RWPE2 (cell line): ENCODE measurements around the gene GABRR1.

ENCODE experiments used
- ATAC-seq: fragments of 200-7000 bp; cut with Tn5 transposase; 3 replicates; pipeline ENCODE4 v1.9.1; 2021; ENCODE audit warnings: low read depth
- DNase-seq: peaks from one replicate; pipeline ENCODE4 v3.0.0-alpha.2; 2020; ENCODE audit warnings: low spot score
- H3K27ac ChIP-seq: fragments of 450-650 bp; 2 replicates; pipeline ENCODE4 v1.5.1; 2017; ENCODE audit warnings: mild to moderate bottlenecking; ENCODE audit not compliant: poor library complexity, severe bottlenecking
- H3K27me3 ChIP-seq: fragments of 250-450 bp; sonication (Bioruptor Pico); 2 replicates; pipeline ENCODE4 v1.5.1; 2021; ENCODE audit warnings: mild to moderate bottlenecking, moderate library complexity; ENCODE audit not compliant: insufficient read depth, poor library complexity, severe bottlenecking
- H3K36me3 ChIP-seq: fragments of 250-450 bp; sonication (Bioruptor Pico); 2 replicates; pipeline ENCODE4 v1.5.1; 2020; ENCODE audit warnings: low read depth, mild to moderate bottlenecking, moderate library complexity
- H3K4me1 ChIP-seq: fragments of 250-450 bp; sonication (Bioruptor Pico); 2 replicates; pipeline ENCODE4 v1.5.1; 2021; ENCODE audit warnings: mild to moderate bottlenecking, moderate library complexity; ENCODE audit not compliant: insufficient read depth, poor library complexity, severe bottlenecking
- H3K4me3 ChIP-seq: fragments of 250-450 bp; sonication (Bioruptor Pico); 2 replicates; pipeline ENCODE4 v1.5.1; 2021; ENCODE audit warnings: mild to moderate bottlenecking, moderate library complexity; ENCODE audit not compliant: severe bottlenecking
- H3K9me3 ChIP-seq: fragments of 250-450 bp; sonication (Bioruptor Pico); 2 replicates; pipeline ENCODE4 v1.5.1; 2021; ENCODE audit warnings: mild to moderate bottlenecking, moderate library complexity; ENCODE audit not compliant: severe bottlenecking
- TF ChIP-seq, protein P1 (sequence below): fragments of 450-650 bp; IDR thresholded peaks from one replicate; pipeline ENCODE4 v1.5.1; 2017; ENCODE audit warnings: mild to moderate bottlenecking, moderate library complexity; ENCODE audit not compliant: poor library complexity, severe bottlenecking

GABRR1 gene

DNA sequence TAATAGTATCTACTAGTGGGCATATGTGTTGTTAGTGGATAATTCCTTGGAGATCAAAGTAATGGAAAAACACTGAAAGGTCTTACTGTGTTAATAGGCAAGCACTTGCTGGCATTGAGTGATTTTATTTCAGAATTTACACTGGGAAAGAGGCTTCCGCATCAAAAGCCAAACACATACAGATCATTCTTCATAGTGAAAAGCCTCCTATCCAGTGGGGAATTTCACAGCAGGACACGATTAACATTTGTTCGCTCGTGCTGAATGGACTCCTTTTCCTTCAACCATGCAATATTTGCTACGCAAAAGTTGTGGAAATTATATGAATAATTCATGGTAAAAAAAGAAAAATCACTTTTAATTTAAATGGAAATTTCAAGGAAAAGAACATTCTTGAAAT, 26.4 kb downstream of the GABRR1 start:
- DNase-seq = no peak
- no peaks in the 10 kb centered on the region for H3K4me1 ChIP-seq
- no peak for ATAC-seq
- no peak overlapping the region for H3K4me3 ChIP-seq
- H3K27ac ChIP-seq = no peak overlapping the region
- no peaks in the 10 kb centered on the region for H3K27me3 ChIP-seq
- no peaks in the 10 kb centered on the region for H3K9me3 ChIP-seq
- H3K36me3 ChIP-seq = no peaks in the 10 kb centered on the region
- TF ChIP-seq, protein P1, sequence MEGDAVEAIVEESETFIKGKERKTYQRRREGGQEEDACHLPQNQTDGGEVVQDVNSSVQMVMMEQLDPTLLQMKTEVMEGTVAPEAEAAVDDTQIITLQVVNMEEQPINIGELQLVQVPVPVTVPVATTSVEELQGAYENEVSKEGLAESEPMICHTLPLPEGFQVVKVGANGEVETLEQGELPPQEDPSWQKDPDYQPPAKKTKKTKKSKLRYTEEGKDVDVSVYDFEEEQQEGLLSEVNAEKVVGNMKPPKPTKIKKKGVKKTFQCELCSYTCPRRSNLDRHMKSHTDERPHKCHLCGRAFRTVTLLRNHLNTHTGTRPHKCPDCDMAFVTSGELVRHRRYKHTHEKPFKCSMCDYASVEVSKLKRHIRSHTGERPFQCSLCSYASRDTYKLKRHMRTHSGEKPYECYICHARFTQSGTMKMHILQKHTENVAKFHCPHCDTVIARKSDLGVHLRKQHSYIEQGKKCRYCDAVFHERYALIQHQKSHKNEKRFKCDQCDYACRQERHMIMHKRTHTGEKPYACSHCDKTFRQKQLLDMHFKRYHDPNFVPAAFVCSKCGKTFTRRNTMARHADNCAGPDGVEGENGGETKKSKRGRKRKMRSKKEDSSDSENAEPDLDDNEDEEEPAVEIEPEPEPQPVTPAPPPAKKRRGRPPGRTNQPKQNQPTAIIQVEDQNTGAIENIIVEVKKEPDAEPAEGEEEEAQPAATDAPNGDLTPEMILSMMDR = no peak

DNA sequence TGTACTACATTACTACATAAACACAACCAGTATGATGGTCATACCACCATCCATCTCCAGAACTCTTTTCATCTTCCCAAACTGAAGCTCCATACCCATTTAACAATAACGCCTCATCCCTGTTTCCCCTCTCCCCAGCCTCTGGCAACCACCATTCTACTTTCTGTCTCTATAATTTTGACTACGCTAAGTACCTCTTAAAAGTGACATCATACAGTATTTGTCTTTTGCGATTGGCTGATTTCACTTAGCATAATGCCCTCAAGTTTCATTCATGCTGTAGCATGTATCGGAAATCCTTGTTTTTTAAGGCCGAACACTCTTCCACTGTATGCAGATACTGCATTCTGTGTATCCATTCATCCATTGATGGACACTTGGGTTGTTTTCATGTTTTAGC, 29.7 kb downstream of the GABRR1 start:
- no peaks in the 10 kb centered on the region for H3K36me3 ChIP-seq
- no peak overlapping the region for H3K27ac ChIP-seq
- H3K9me3 ChIP-seq = no peaks in the 10 kb centered on the region
- H3K27me3 ChIP-seq = no peaks in the 10 kb centered on the region
- TF ChIP-seq, protein P1 = no peak
- H3K4me3 ChIP-seq = no peak overlapping the region
- H3K4me1 ChIP-seq = no peaks in the 10 kb centered on the region
- DNase-seq (no peak), ATAC-seq (no peak)

DNA sequence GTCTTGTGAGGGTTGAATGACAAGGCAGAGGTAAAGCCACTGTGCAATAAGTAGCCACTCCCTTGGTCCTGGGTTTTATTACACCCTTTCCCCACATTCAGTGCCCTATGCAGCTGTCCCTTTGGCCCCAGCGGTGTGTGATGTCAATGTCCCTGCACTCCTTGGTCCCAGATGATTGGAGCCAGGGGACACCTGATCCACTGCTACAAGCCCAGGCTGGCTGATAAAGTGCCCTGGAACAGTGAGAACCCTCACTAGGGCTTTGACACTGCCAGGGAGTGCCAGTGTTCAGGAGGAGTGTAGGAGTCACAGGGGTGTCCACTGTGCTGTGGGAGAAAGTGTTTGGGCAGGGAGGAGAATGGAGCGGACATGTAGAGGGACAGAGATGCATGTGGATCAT, 30.4 kb downstream of the GABRR1 start:
- DNase-seq (no peak), ATAC-seq (no peak)
- Histone ChIP-seq H3K9me3 (no peaks in the 10 kb centered on the region), H3K4me3 (no peak overlapping the region), H3K36me3 (no peaks in the 10 kb centered on the region), H3K4me1 (no peaks in the 10 kb centered on the region), H3K27me3 (no peaks in the 10 kb centered on the region), H3K27ac (no peak overlapping the region)
- TF ChIP-seq, protein P1 = no peak

DNA sequence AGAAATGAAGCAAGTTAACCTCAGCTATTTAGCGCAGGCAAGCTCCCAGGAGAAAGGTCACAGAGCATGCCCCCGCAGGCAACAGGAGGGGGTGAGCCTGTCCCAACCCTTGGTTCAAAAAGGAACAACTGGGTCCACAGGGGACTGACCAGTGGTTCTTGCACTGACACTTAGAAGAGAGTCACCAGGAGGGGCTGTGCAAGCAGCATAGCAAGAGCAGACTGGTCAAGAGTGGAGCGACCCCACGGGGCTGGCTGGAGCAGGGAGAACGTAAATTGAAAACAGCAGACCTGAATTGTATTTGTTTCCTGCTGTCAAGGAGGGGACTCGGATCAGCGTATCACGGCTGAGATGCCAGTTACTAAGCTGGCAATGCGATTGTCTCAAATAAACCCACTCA, 32.8 kb downstream of the GABRR1 start:
- Histone ChIP-seq H3K27me3 (no peaks in the 10 kb centered on the region), H3K9me3 (no peaks in the 10 kb centered on the region), H3K4me3 (no peak overlapping the region), H3K36me3 (no peaks in the 10 kb centered on the region), H3K27ac (no peak overlapping the region), H3K4me1 (no peaks in the 10 kb centered on the region)
- DNase-seq (no peak), ATAC-seq (no peak)
- TF ChIP-seq, protein P1 = no peak

DNA sequence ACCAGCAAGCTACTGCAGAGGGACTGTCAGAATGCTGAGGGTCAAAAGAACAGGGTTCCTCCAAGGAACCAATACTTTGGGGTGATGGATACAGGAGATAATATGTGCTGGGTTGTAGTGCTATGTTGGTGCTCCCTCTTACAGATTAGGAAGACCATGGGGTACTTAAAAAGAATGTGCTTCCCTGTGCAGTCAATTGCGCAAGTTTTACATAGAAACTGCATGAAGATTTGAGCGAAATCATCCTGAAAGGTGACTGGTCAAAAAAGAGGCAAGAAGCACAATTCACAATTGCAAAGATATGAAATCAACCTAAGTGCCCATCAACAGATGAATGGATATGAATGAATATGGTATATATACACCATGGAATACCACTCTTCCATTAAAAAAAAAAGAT, 33.9 kb downstream of the GABRR1 start:
- no peak for ATAC-seq
- no peak overlapping the region for H3K27ac ChIP-seq
- H3K9me3 ChIP-seq = no peaks in the 10 kb centered on the region

More for the DNA sequence above, 33.9 kb downstream of the GABRR1 start:
- Histone ChIP-seq H3K27me3 (no peaks in the 10 kb centered on the region), H3K4me3 (no peak overlapping the region), H3K4me1 (no peaks in the 10 kb centered on the region), H3K36me3 (no peaks in the 10 kb centered on the region)
- TF ChIP-seq, protein P1 = no peak
- no peak for DNase-seq
